T-cell (primary cell): ENCODE results near the gene SRRM4. TPM values are rescaled to one million over a fixed set of nuclear protein-coding genes. Genes with fewer than 3 reads are reported as not detected.

Source experiments
- ATAC-seq, 4 experiments: fragments of 200-7000 bp in 3 of 4; fragments of 150-1000 bp in 1 of 4; cut with Tn5 transposase; replicated peaks in 1 of 4; 1 replicate in 3 of 4; 2 replicates in 1 of 4; pipeline ENCODE4 v1.10.0; 2021; ENCODE audit warnings: moderate library complexity in 3 of 4, mild to moderate bottlenecking in 2 of 4, moderate number of reproducible peaks in 1 of 4
- CTCF ChIA-PET, 2 donors: fragments of 300-600 bp; sonication (Branson Sonifier 250); formaldehyde crosslinking; loops; one replicate each; lab custom pipeline; 2022; ENCODE audit warnings: antibody characterized with exemption in 2 of 2; lab: Charles Lee
- POLR2A ChIA-PET, 2 donors: fragments of 300-600 bp; sonication (Branson Sonifier 250); formaldehyde crosslinking; loops; one replicate each; lab custom pipeline; 2022; ENCODE audit warnings: antibody characterized with exemption in 2 of 2; lab: Charles Lee
- DNase-seq, 35 experiments: peaks; one replicate each; pipeline versions ENCODE4 v3.0.0 to v3.0.0-alpha.2; 2013 to 2023
- H3K27ac ChIP-seq: one replicate; pipeline ENCODE4 v1.5.1; 2013; ENCODE audit warnings: low read length
- H3K27me3 ChIP-seq, 2 experiments: replicated peaks in 1 of 2; 1 replicate in 1 of 2; 2 replicates in 1 of 2; pipeline versions ENCODE4 v1.6.1 to v1.7.0; 2013; ENCODE audit warnings: low read length in 1 of 2, mixed read lengths in 1 of 2; ENCODE audit not compliant: control insufficient read depth in 2 of 2, insufficient read depth in 2 of 2; ENCODE audit errors: extremely low read depth in 1 of 2
- H3K36me3 ChIP-seq, 2 donors: 1 replicate in 1 of 2; 2 replicates in 1 of 2; pipeline versions ENCODE4 v1.6.1 to v1.7.0; 2013; ENCODE audit warnings: low read length in 1 of 2; ENCODE audit not compliant: control insufficient read depth in 2 of 2, insufficient read depth in 1 of 2; ENCODE audit errors: extremely low read depth in 1 of 2
- H3K4me1 ChIP-seq, 2 experiments: 1 replicate in 1 of 2; 2 replicates in 1 of 2; pipeline versions ENCODE4 v1.6.1 to v1.7.0; 2013; ENCODE audit warnings: low read length in 2 of 2, mixed read lengths in 1 of 2; ENCODE audit not compliant: insufficient read depth in 2 of 2, control insufficient read depth in 1 of 2; ENCODE audit errors: extremely low read depth in 1 of 2
- H3K4me3 ChIP-seq, 2 donors: 1 replicate in 1 of 2; 2 replicates in 1 of 2; pipeline versions ENCODE4 v1.5.1 to v1.7.0; 2013; ENCODE audit warnings: mild to moderate bottlenecking in 2 of 2, low read length in 1 of 2, moderate library complexity in 1 of 2; ENCODE audit not compliant: control insufficient read depth in 1 of 2; ENCODE audit errors: extremely low read depth in 1 of 2
- H3K9me3 ChIP-seq: 2 replicates; pipeline ENCODE4 v1.7.0; 2013
- H3K27ac Mint-ChIP-seq, 2 donors: one replicate each; pipeline ENCODE4 v1.8.0; 2020 to 2021; ENCODE audit warnings: mild to moderate bottlenecking in 2 of 2, mixed read lengths in 2 of 2
- H3K27me3 Mint-ChIP-seq, 2 donors: one replicate each; pipeline ENCODE4 v1.8.0; 2021 to 2022; ENCODE audit warnings: mixed read lengths in 2 of 2
- H3K36me3 Mint-ChIP-seq: one replicate; pipeline ENCODE4 v1.8.0; 2021; ENCODE audit warnings: mixed read lengths
- H3K4me1 Mint-ChIP-seq, 3 donors: one replicate each; pipeline ENCODE4 v1.8.0; 2020 to 2022; ENCODE audit warnings: mixed read lengths in 3 of 3, mild to moderate bottlenecking in 1 of 3
- H3K4me3 Mint-ChIP-seq, 3 donors: one replicate each; pipeline ENCODE4 v1.8.0; 2020 to 2022; ENCODE audit warnings: mild to moderate bottlenecking in 3 of 3, mixed read lengths in 3 of 3, moderate library complexity in 3 of 3
- H3K9me3 Mint-ChIP-seq, 3 donors: one replicate each; pipeline ENCODE4 v1.8.0; 2020 to 2022; ENCODE audit warnings: mixed read lengths in 3 of 3
- WGBS: methylation state at CpG from one replicate; pipeline ENCODE4 v1.1.5; 2013; ENCODE audit warnings: missing lambda C conversion rate; ENCODE audit not compliant: insufficient coverage; 5-methylcytosine and 5-hydroxymethylcytosine counted together
- total RNA-seq, 35 experiments: library from RNA in 6 of 35; stranded (reverse) in 6 of 35; fragments of 120-200 nt in 1 of 35; gene quantifications; one replicate each; pipeline versions ENCODE4 v1.2.1 to v1.2.4 and lab custom pipeline; 2013 to 2026

Gene SRRM4
- total RNA-seq, 5 donors from 2014 or later (not counting 1 experiment from before 2014, with no cell fraction given), result not detected

- ChIA-PET POLR2A (no interaction called here), CTCF (no interaction called here)
- Histone ChIP-seq H3K36me3 (no peaks in the 10 kb centered on the region), H3K27me3 (no peaks in the 10 kb centered on the region), H3K4me1 (no peaks in the 10 kb centered on the region), H3K27ac (no peak overlapping the region), H3K4me3 (no peak overlapping the region), H3K9me3 (no peaks in the 10 kb centered on the region)
- no peak for DNase-seq
- H3K27ac Mint-ChIP-seq, result no peak overlapping the region
- no peaks in the 10 kb centered on the region for H3K36me3 Mint-ChIP-seq
- no peaks in the 10 kb centered on the region for H3K27me3 Mint-ChIP-seq
- ATAC-seq, result no peak
- peaks cover 3 to 18% (median 8%) of the 10 kb centered on the region in 3 donors for H3K9me3 Mint-ChIP-seq
- H3K4me3 Mint-ChIP-seq, result no peak overlapping the region
- WGBS, result 89% methylated on average over 5 of the region's 5 CpGs
- no peaks in the 10 kb centered on the region for H3K4me1 Mint-ChIP-seq
Observed at GRCh38 chr12:119052001-119052400, 70.7 kb downstream of the SRRM4 start.

GRCh38 chr12:119055977-119056376 lies 74.6 kb downstream of the SRRM4 start:
- DNase-seq, result no peak
- H3K36me3 ChIP-seq, result no peaks in the 10 kb centered on the region
- H3K27me3 ChIP-seq, result no peaks in the 10 kb centered on the region
- no peaks in the 10 kb centered on the region for H3K4me1 ChIP-seq
- ChIA-PET CTCF (no interaction called here), POLR2A (no interaction called here)
- H3K9me3 ChIP-seq, result no peaks in the 10 kb centered on the region
- H3K4me3 ChIP-seq, result no peak overlapping the region
- H3K27ac ChIP-seq, result no peak overlapping the region
- ATAC-seq, result no peak
- Mint-ChIP-seq H3K36me3 (no peaks in the 10 kb centered on the region), H3K4me1 (no peaks in the 10 kb centered on the region), H3K27ac (no peak overlapping the region), H3K9me3 (peaks cover 9 to 20% (median 12%) of the 10 kb centered on the region in 3 donors), H3K27me3 (peaks cover 0 to 4% of the 10 kb centered on the region in 2 donors), H3K4me3 (no peak overlapping the region)
- WGBS, result 39% methylated on average over 2 of the region's 3 CpGs

- Histone ChIP-seq H3K27ac (no peak overlapping the region), H3K27me3 (no peaks in the 10 kb centered on the region), H3K36me3 (no peaks in the 10 kb centered on the region), H3K4me3 (no peak overlapping the region), H3K4me1 (no peaks in the 10 kb centered on the region), H3K9me3 (no peaks in the 10 kb centered on the region)
- 35% methylated on average over 10 of the region's 16 CpGs for WGBS
- ChIA-PET POLR2A (no interaction called here), CTCF (no interaction called here)
- no peaks in the 10 kb centered on the region for H3K36me3 Mint-ChIP-seq
- no peaks in the 10 kb centered on the region for H3K4me1 Mint-ChIP-seq
- DNase-seq (peak in 5 of 35 experiments; percentile 0 to 20 (median 6)), ATAC-seq (no peak)
- H3K27me3 Mint-ChIP-seq, result peaks cover 0 to 4% of the 10 kb centered on the region in 2 donors
- peaks cover 12 to 18% (median 14%) of the 10 kb centered on the region in 3 donors for H3K9me3 Mint-ChIP-seq
- H3K27ac Mint-ChIP-seq, result no peak overlapping the region
- no peak overlapping the region for H3K4me3 Mint-ChIP-seq
Observed at GRCh38 chr12:119060847-119061796, 79.8 kb downstream of the SRRM4 start.

DNA sequence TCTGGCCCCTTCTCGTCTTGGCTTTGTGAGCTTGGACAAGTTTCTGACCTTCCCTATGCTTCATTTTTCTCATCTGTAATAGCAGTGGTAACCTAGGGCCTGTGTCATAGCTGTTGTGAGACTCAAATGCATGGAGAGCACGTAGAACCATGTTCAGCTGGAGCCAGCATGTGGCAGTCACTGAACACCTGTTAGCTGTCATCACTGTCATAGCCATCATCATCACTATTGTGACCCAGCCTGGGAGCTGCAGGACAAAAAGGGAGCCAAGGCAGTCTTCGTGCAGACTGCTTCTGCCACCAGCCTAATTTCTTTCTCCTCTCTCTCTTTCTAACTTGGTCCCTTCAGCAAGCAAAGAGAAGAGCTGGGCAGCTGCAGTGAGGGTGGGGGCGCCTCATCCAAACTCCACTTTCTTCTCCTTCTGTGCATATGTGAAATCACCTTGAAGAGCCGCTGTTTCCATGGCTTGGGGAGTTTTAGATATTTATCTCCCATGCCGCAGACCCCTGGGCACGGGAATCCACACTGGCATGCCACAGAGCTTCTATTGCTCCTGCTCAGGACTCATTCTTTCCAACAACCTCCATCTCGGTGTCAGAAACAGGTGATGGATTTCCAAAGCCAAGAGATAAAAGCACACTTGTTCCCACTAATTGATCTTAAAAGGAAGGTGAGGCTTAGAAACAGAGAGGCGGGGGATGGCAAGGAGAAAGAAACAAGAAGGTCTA lies 87.0 kb downstream of the SRRM4 start:
- ChIA-PET CTCF (no interaction called here), POLR2A (no interaction called here)
- no peaks in the 10 kb centered on the region for H3K9me3 ChIP-seq
- Mint-ChIP-seq H3K4me3 (no peak overlapping the region), H3K27ac (no peak overlapping the region), H3K9me3 (peaks cover 0 to 3% (median 3%) of the 10 kb centered on the region in 3 donors), H3K27me3 (no peaks in the 10 kb centered on the region), H3K36me3 (no peaks in the 10 kb centered on the region), H3K4me1 (no peaks in the 10 kb centered on the region)
- WGBS, result 38% methylated on average over 1 of the region's 9 CpGs
- H3K36me3 ChIP-seq, result no peaks in the 10 kb centered on the region
- DNase-seq, result no peak
- H3K4me3 ChIP-seq, result no peak overlapping the region
- H3K27me3 ChIP-seq, result no peaks in the 10 kb centered on the region
- no peaks in the 10 kb centered on the region for H3K4me1 ChIP-seq
- no peak for ATAC-seq
- H3K27ac ChIP-seq, result no peak overlapping the region

DNA sequence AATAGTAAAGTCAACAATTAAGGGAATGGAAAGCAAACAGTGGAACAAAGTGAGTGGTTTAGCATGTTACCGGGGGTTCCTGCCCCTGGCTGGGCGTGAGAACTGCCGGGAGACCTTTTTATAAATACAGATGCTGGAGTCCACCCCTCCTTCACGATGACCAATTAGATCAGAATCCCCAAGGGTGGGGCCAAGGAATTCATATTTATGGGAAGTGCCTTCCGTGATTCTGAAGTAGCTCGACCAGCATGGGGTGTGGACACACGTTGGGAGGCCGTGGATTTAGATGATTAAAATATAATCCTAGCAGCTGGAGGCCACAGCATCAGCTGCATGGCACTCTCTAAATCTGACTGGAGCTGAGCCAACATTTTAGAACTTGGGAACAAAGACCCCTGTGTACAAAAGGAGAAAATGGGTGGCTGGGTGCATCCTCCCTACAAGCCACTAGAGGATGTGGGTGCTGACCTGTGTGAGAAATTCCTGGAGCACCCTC lies 87.9 kb downstream of the SRRM4 start:
- Mint-ChIP-seq H3K9me3 (peaks cover 0 to 3% (median 3%) of the 10 kb centered on the region in 3 donors), H3K27me3 (no peaks in the 10 kb centered on the region), H3K4me1 (no peaks in the 10 kb centered on the region), H3K27ac (no peak overlapping the region), H3K4me3 (no peak overlapping the region), H3K36me3 (no peaks in the 10 kb centered on the region)
- ATAC-seq (no peak), DNase-seq (no peak)
- CTCF ChIA-PET, result no interaction called here
- 40% methylated on average over 2 of the region's 8 CpGs for WGBS
- Histone ChIP-seq H3K4me1 (no peaks in the 10 kb centered on the region), H3K27ac (no peak overlapping the region), H3K9me3 (no peaks in the 10 kb centered on the region), H3K4me3 (no peak overlapping the region), H3K27me3 (no peaks in the 10 kb centered on the region), H3K36me3 (no peaks in the 10 kb centered on the region)
- POLR2A ChIA-PET, result no interaction called here

DNA sequence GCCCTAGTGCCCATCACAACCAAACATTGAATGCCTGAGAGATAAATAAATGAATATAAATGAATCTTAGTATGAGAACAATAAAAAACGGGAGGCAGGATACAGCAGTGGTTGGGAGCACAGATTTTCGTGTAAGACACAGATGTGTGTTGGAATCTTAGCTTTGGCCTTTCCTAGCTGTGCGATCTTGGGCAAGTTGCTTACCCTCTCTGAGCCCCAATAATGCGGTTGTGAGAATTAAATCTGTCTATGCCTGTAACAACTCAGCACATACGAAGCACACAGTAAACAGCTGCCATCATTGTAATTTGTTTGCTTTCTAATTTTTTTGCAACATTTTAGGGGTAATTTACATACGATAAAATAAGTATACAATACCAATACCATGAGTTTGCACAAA lies 89.8 kb downstream of the SRRM4 start:
- CTCF ChIA-PET, result no interaction called here
- H3K4me3 ChIP-seq, result no peak overlapping the region
- 81% methylated on average over 2 of the region's 6 CpGs for WGBS

More for the DNA sequence above, 89.8 kb downstream of the SRRM4 start:
- Mint-ChIP-seq H3K27ac (no peak overlapping the region), H3K36me3 (no peaks in the 10 kb centered on the region), H3K4me3 (no peak overlapping the region), H3K4me1 (no peaks in the 10 kb centered on the region), H3K27me3 (no peaks in the 10 kb centered on the region), H3K9me3 (no peaks in the 10 kb centered on the region)
- H3K27ac ChIP-seq, result no peak overlapping the region
- ATAC-seq (no peak), DNase-seq (no peak)
- H3K9me3 ChIP-seq, result no peaks in the 10 kb centered on the region
- H3K36me3 ChIP-seq, result no peaks in the 10 kb centered on the region
- POLR2A ChIA-PET, result no interaction called here
- no peaks in the 10 kb centered on the region for H3K27me3 ChIP-seq
- H3K4me1 ChIP-seq, result no peaks in the 10 kb centered on the region
